Measurements from ENCODE around the gene EEF1AKMT1. TPM values are rescaled to one million over a fixed set of nuclear protein-coding genes. Genes with fewer than 3 reads are reported as not detected.

EEF1AKMT1 gene
- total and polyA plus RNA-seq, 2 experiments from 2014 or later = 3.2 to 7.6 TPM

GRCh38 chr13:20709782-20710181, 64.0 kb downstream of the EEF1AKMT1 start:
- Mint-ChIP-seq H3K4me1 (peaks cover 20% of the 10 kb centered on the region), H3K9me3 (no peaks in the 10 kb centered on the region), H3K27ac (no peak overlapping the region), H3K4me3 (no peak overlapping the region), H3K27me3 (ENCODE audit: insufficient read depth, low read depth, poor library complexity) (peaks cover 26% of the 10 kb centered on the region), H3K36me3 (ENCODE audit: low read depth) (no peaks in the 10 kb centered on the region; the same call in 2 of the 3 replicates)
- H3K4me1 ChIP-seq (ENCODE audit: insufficient read depth) = peaks cover 11% of the 10 kb centered on the region
- H3K4me2 ChIP-seq = no peak overlapping the region
- DNase-seq (ENCODE audit: low spot score) = no peak
- no peak overlapping the region for H2AFZ ChIP-seq
- no peaks in the 10 kb centered on the region for H3K36me3 ChIP-seq (ENCODE audit: insufficient read depth)
- no peaks in the 10 kb centered on the region for H3K79me2 ChIP-seq (replicated peaks; ENCODE audit: insufficient read depth)
- no peak overlapping the region for H3K4me3 ChIP-seq
- H3K27ac ChIP-seq (ENCODE audit: low read depth) = no peak overlapping the region
- TF ChIP-seq EZH2phosphoT487 (IDR thresholded peaks at IDR 0.05; ENCODE audit: unreplicated experiment) = no peak
- no peak for TF ChIP-seq ETS1 (IDR thresholded peaks at IDR 0.05)
- no peak for TF ChIP-seq CTCF (conservative IDR thresholded peaks at IDR 0.05; ENCODE audit: low read depth in 2 of 2)
- TF ChIP-seq STAT1 (IDR thresholded peaks at IDR 0.05; ENCODE audit: unreplicated experiment) = no peak
- no peak for TF ChIP-seq CREB1 (CRISPR knock-in tag; IDR thresholded peaks at IDR 0.05; ENCODE audit: low read depth)
- no peak for TF ChIP-seq NANOG (IDR thresholded peaks at IDR 0.05; ENCODE audit: borderline replicate concordance)
- TF ChIP-seq ZNF114 (CRISPR knock-in tag; IDR thresholded peaks at IDR 0.05) = no peak
- TF ChIP-seq ZNF462 (CRISPR knock-in tag; IDR thresholded peaks at IDR 0.05) = no peak
- ATAC-seq = no peak
- no peaks in the 10 kb centered on the region for H3K9me2 ChIP-seq (ENCODE audit: insufficient read depth)
- no peaks in the 10 kb centered on the region for H4K20me1 ChIP-seq (replicated peaks; ENCODE audit: insufficient read depth)
- no peaks in the 10 kb centered on the region; the same call in 1 of the 2 replicates for H3K27me3 ChIP-seq (ENCODE audit: insufficient read depth)
- peaks cover 2% of the 10 kb centered on the region; the same call in 1 of the 2 replicates for H3F3A ChIP-seq (replicated peaks; ENCODE audit: low read depth)

Data from GM23338 (cell line).